HG03039 (cell line): ENCODE data around the gene RARG.

Experiments
- ATAC-seq: cut with Tn5 transposase; IDR thresholded peaks from one replicate; pipeline ENCODE4 v1.9.1; 2021; ENCODE audit warnings: mild to moderate bottlenecking, moderate library complexity; ENCODE audit not compliant: unreplicated experiment

RARG gene

GRCh38 chr12:53245286-53245685 is 13.3 kb upstream of the RARG start:
- ATAC-seq = no peak

DNA sequence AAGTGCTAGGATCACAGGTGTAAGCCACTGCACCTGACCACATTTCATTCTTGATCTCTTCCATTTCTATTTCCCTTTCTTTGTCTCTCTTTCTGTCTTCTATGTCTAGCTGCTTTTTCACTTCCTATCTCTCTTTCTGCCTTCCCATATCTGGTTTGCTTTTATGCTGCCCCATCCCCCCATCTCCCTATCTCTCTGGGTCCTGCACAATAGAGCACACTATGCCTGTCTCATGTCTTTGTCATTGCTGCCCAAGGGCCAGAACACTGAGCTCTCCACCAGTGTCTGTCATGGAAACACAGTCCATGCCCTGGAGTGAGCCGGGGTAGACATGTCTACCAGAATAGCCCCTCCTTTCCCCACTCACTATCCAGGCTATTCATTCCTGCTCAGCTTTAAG is 12.3 kb upstream of the RARG start:
- ATAC-seq = no peak

- ATAC-seq = no peak
Observed at GRCh38 chr12:53241623-53242412, 9.8 kb upstream of the RARG start.

- no peak for ATAC-seq
Observed at GRCh38 chr12:53239643-53240258, 7.7 kb upstream of the RARG start.

DNA sequence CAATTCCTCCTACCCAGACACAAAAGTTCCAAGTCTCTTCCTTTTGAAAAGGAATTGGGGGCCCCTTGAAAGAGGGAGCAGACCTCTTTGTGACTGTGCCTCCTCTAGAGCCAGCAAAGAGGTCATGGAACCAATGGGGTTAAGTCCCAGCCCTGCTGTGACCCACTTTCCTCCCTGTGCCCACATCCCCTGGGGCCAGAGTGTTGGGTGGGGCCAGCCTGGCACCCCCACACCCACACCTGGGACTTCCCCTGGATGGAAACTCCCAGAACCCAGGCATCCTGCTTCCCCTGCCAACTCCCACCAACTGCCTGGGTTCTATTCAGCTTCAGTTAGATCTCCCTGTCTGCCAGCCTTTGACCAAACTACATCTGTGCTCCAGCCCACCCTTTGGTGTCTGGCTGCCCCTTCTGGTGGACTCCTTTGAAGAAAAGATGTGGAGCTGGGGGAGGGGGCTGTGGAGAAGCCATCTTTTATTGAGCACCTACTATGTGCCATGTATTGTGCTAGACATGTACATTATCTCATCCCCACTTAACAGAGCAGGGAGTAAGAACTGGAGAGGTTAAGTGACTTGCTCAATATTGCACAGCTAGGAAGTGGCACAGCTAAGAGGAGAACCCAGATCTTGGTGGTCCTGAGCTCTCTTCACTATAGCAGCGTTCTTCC is 4.6 kb upstream of the RARG start:
- ATAC-seq = no peak

DNA sequence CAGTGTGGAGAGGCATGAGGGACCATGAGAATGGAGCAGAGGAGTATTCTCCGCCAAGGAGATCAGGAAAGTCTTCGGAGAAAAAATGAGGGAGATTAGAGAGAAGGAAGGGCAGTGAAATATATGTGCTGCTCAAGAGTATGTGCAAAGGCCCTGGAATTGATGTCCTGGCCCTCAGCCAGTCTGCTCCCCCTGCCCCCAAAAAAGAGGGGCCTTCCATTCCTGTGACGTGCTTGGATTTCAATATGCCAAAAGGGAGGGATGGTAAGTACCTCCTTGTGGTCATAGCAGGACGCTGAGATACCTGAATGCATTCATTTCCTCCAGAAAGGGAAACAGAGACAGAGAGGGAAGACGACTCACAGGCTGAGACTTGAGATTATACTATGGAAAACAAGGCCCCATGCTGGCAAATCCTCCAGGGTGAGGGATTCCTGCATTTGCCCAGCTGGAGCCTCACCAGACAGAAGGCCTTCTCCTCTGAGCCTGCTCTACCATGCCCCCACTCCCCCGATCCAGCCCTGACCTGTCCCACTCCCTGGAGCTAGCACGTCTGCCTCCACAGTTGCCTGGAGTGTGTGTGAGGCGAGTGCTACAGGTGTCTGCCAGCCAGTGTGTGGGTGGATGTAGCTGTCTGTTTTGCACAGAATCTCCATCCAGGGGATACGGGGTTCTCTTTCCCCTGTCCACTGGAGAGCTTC is 3.9 kb upstream of the RARG start:
- ATAC-seq = no peak

GRCh38 chr12:53235164-53235563 is 3.2 kb upstream of the RARG start:
- ATAC-seq = no peak

DNA sequence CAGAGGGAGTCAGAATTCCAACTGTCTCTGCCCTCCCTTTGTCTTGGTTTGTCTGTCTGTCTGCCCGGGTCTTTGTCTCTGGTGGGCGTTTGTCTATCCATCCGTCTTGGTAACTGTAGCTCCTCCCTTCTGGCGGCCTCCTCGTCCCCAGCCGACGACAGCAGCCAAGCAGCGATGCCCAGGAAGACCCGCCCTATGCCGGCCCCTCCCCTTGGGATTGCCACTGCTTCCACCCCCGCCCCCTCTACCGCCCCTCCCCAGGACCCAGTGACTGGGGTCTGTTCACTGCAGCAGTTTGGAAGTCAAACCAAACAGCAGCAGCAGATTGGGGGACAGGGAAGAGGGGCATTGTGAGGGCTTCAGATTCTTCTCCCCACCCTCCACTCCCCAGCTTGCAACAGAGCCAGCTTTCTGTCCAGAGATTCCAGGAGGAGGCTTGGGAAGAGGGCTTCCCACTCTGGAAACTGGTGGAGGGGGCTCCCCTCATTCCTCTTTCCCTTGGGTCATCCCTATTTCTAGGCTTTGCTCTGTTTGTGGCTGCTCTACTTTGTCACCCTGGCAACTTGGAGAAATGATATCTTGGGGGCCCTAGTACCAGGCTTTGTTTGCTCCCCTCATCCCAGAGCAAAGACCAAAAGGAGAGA is 2.4 kb upstream of the RARG start:
- ATAC-seq = no peak

DNA sequence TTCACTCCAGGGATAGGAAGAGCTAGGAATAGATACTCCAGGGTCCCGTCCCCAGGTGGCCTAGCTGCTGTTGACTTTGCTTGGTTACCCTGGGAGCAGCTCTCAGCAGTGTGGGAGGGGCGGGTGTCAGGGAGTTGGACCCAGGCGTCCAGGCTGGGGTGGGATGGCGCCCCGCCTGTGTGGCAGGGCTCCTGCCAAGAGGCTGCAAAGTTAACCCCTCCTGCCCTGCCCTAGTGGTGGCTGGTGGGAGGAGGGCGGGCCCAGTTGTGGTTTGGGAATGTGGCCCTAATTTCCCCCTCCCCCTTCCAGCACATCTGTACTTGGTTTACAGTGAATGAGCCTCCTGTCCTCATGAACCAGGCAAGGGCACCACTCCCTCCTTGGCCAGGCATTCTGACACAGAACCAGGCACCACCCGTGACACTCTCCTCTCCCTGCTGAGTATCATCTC is 1.7 kb upstream of the RARG start:
- no peak for ATAC-seq

- no peak for ATAC-seq
Observed at GRCh38 chr12:53232646-53233461, 845 bp upstream of the RARG start.

GRCh38 chr12:53231671-53231920 is 413 bp downstream of the RARG start:
- no peak for ATAC-seq

- ATAC-seq = no peak
Observed at GRCh38 chr12:53230108-53230845, 1.7 kb downstream of the RARG start.

DNA sequence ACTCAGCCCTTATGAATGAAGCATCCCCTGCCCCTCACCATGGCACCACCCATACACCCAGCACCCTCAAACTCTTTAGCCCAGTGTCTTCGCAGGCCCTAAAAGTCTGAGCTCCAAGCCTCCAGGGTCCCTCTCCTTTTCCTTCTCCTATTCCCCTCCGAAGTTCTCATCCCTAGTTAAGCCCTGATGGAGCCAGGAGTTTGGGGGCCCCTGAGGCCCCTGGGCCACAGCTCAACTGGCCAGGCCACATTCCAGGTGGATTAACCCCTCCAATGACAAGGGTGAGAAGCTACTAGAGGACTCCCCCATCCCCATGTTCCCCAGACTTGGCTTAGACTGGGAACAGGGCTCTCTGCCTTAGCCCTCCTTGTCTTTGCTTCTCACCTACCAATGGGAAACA is 2.6 kb downstream of the RARG start:
- ATAC-seq = no peak

- ATAC-seq = no peak
Observed at GRCh38 chr12:53227836-53228235, 4.2 kb downstream of the RARG start.

- ATAC-seq = no peak
Observed at GRCh38 chr12:53227341-53227740, 4.7 kb downstream of the RARG start.

DNA sequence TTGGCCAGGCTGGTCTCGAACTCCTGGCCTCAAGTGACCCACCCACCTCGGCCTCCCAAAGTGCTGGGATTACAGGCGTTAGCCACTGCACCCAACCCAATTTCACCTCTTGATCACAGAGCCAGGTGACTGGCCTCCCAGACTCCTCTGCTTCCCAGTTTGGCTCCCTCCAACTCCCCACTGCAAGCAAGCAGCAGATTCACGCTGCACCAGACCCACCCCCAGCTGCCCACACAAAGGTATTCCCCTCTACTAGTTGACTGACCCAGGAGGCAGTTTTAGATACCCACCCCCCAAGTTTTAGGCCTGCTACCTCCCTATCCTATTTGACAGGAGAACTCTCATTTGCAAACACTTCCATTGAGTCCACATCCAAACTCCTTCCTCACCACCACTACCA is 5.2 kb downstream of the RARG start:
- no peak for ATAC-seq

GRCh38 chr12:53225635-53226424 is 6.2 kb downstream of the RARG start:
- no peak for ATAC-seq

- ATAC-seq = no peak
Observed at GRCh38 chr12:53224897-53225634, 6.9 kb downstream of the RARG start.
